Neutrophil (primary cell): ENCODE results near the gene SPATA32.
A peak's percentile ranks its signal among the peaks of the same experiment; 100 is the strongest.
"Not testable (repeated sequence)": the region's sequence is repeated elsewhere in the genome, so short reads cannot be mapped to it uniquely, and the experiment has no call there.

Experiments
- H3K27ac ChIP-seq: fragments of 200-600 bp; sonication (generic); 2 replicates; pipeline ENCODE4 v1.5.1; 2016; ENCODE audit warnings: mild to moderate bottlenecking, moderate library complexity
- H3K27me3 ChIP-seq: fragments of 200-600 bp; sonication (generic); 2 replicates; pipeline ENCODE4 v1.6.0; 2016; ENCODE audit warnings: mild to moderate bottlenecking
- H3K36me3 ChIP-seq: fragments of 200-600 bp; sonication (generic); 2 replicates; pipeline ENCODE4 v1.5.1; 2017
- H3K4me1 ChIP-seq, 2 experiments: fragments of 200-600 bp in 1 of 2; sonication (generic) in 1 of 2; 1 replicate in 1 of 2; 2 replicates in 1 of 2; pipeline versions ENCODE4 v1.5.1 to v1.6.1; 2013 to 2016; ENCODE audit warnings: low read depth in 1 of 2, low read length in 1 of 2, mild to moderate bottlenecking in 1 of 2, moderate library complexity in 1 of 2; ENCODE audit not compliant: control insufficient read depth in 1 of 2, insufficient read depth in 1 of 2
- H3K4me3 ChIP-seq, 2 experiments: fragments of 200-600 bp in 1 of 2; sonication (generic) in 1 of 2; 1 replicate in 1 of 2; 2 replicates in 1 of 2; pipeline ENCODE4 v1.5.1; 2013 to 2016; ENCODE audit warnings: low read depth in 1 of 2, low read length in 1 of 2, mild to moderate bottlenecking in 1 of 2, moderate library complexity in 1 of 2
- H3K9me3 ChIP-seq: fragments of 200-600 bp; sonication (generic); 2 replicates; pipeline ENCODE4 v1.5.1; 2016
- CTCF ChIP-seq: fragments of 200-600 bp; sonication (generic); IDR thresholded peaks from 2 replicates; pipeline ENCODE4 v1.5.1; 2016; ENCODE audit warnings: antibody characterized with exemption

The SPATA32 gene

GRCh38 chr17:45302649-45303173 is 40.8 kb upstream of the SPATA32 start:
- TF ChIP-seq CTCF, result no peak
- Histone ChIP-seq H3K4me1 (peaks cover 12 to 13% of the 10 kb centered on the region in 2 experiments), H3K27me3 (no peaks in the 10 kb centered on the region), H3K9me3 (no peaks in the 10 kb centered on the region), H3K4me3 (no peak overlapping the region), H3K36me3 (no peaks in the 10 kb centered on the region), H3K27ac (peak overlapping the region; percentile 45)

GRCh38 chr17:45302220-45302619 is 40.3 kb upstream of the SPATA32 start:
- H3K27ac ChIP-seq, result not testable (repeated sequence)

GRCh38 chr17:45301674-45302073 is 39.8 kb upstream of the SPATA32 start:
- no peaks in the 10 kb centered on the region for H3K36me3 ChIP-seq
- no peak overlapping the region for H3K27ac ChIP-seq
- no peak overlapping the region for H3K4me3 ChIP-seq
- H3K9me3 ChIP-seq, result no peaks in the 10 kb centered on the region
- no peaks in the 10 kb centered on the region for H3K27me3 ChIP-seq
- TF ChIP-seq CTCF, result no peak
- peaks cover 7 to 9% of the 10 kb centered on the region in 2 experiments for H3K4me1 ChIP-seq

More at GRCh38 chr17:45302220-45302619, 40.3 kb upstream of the SPATA32 start:
- H3K36me3 ChIP-seq, H3K9me3 ChIP-seq, H3K4me3 ChIP-seq, H3K27me3 ChIP-seq, H3K4me1 ChIP-seq: not testable (repeated sequence)

GRCh38 chr17:45300060-45300751 is 38.3 kb upstream of the SPATA32 start:
- Histone ChIP-seq H3K4me3 (no peak overlapping the region), H3K27me3 (no peaks in the 10 kb centered on the region), H3K4me1 (peaks cover 20 to 21% of the 10 kb centered on the region in 2 experiments), H3K27ac (no peak overlapping the region), H3K36me3 (no peaks in the 10 kb centered on the region), H3K9me3 (no peaks in the 10 kb centered on the region)
- no peak for TF ChIP-seq CTCF

GRCh38 chr17:45299361-45299760 is 37.5 kb upstream of the SPATA32 start:
- H3K9me3 ChIP-seq, result no peaks in the 10 kb centered on the region
- peaks cover 27 to 29% of the 10 kb centered on the region in 2 experiments for H3K4me1 ChIP-seq
- no peaks in the 10 kb centered on the region for H3K36me3 ChIP-seq
- H3K27me3 ChIP-seq, result no peaks in the 10 kb centered on the region
- H3K27ac ChIP-seq, result no peak overlapping the region
- no peak overlapping the region for H3K4me3 ChIP-seq
- TF ChIP-seq CTCF, result no peak

GRCh38 chr17:45298546-45299285 is 36.8 kb upstream of the SPATA32 start:
- Histone ChIP-seq H3K36me3 (no peaks in the 10 kb centered on the region), H3K27me3 (no peaks in the 10 kb centered on the region), H3K4me3 (no peak overlapping the region), H3K9me3 (no peaks in the 10 kb centered on the region), H3K27ac (no peak overlapping the region), H3K4me1 (peaks cover 30 to 36% of the 10 kb centered on the region in 2 experiments)
- TF ChIP-seq CTCF, result no peak
